SK-N-SH treated with all-trans-retinoic acid at 6 μM for 48 hours (cell line): ENCODE data around the gene ADPRHL1.

Experiments used
- ATAC-seq: fragments of 200-7000 bp; cut with Tn5 transposase; 3 replicates; pipeline ENCODE4 v1.9.1; 2020; ENCODE audit warnings: mild to moderate bottlenecking, moderate library complexity
- ARNTL ChIP-seq: fragments of 450-650 bp; formaldehyde crosslinking; IDR thresholded peaks from 2 replicates; pipeline ENCODE4 v1.5.0; 2020; ENCODE audit warnings: low read depth, mild to moderate bottlenecking, moderate library complexity, borderline replicate concordance
- BACH2 ChIP-seq: fragments of 250-450 bp; sonication (Bioruptor Pico); IDR thresholded peaks from 2 replicates; pipeline ENCODE4 v1.9.0; 2021; ENCODE audit warnings: mild to moderate bottlenecking, borderline replicate concordance
- CREB5 ChIP-seq: fragments of 250-450 bp; sonication (Bioruptor Pico); IDR thresholded peaks from 2 replicates; pipeline ENCODE4 v1.5.1; 2020; ENCODE audit warnings: low read depth, mild to moderate bottlenecking, moderate library complexity
- CSRNP3 ChIP-seq: fragments of 250-450 bp; sonication (Bioruptor Pico); IDR thresholded peaks from 2 replicates; pipeline ENCODE4 v1.5.1; 2021; ENCODE audit warnings: mild to moderate bottlenecking, moderate library complexity
- ESRRG ChIP-seq: fragments of 250-450 bp; sonication (Bioruptor Pico); IDR thresholded peaks from 2 replicates; pipeline ENCODE4 v1.6.1; 2021; ENCODE audit warnings: mild to moderate bottlenecking
- GLIS3 ChIP-seq: fragments of 250-450 bp; sonication (Bioruptor Pico); IDR thresholded peaks from 2 replicates; pipeline ENCODE4 v1.5.0; 2020; ENCODE audit warnings: mild to moderate bottlenecking, moderate library complexity
- OSR1 ChIP-seq: fragments of 250-450 bp; sonication (Bioruptor Pico); IDR thresholded peaks from 2 replicates; pipeline ENCODE4 v1.8.0; 2022; ENCODE audit warnings: moderate library complexity, mild to moderate bottlenecking, inconsistent platforms
- PATZ1 ChIP-seq: fragments of 250-450 bp; sonication (Bioruptor Pico); IDR thresholded peaks from 2 replicates; pipeline ENCODE4 v1.8.0; 2020; ENCODE audit warnings: mild to moderate bottlenecking, moderate library complexity, borderline replicate concordance
- POU6F1 ChIP-seq: fragments of 250-450 bp; sonication (Bioruptor Pico); IDR thresholded peaks from 2 replicates; pipeline ENCODE4 v1.8.0; 2021; ENCODE audit warnings: low read depth, mild to moderate bottlenecking, moderate library complexity, borderline replicate concordance
- PPARA ChIP-seq: fragments of 250-450 bp; sonication (Bioruptor Pico); IDR thresholded peaks from 2 replicates; pipeline ENCODE4 v1.5.0; 2020; ENCODE audit warnings: mild to moderate bottlenecking, borderline replicate concordance
- RARB ChIP-seq: fragments of 250-450 bp; sonication (Bioruptor Pico); IDR thresholded peaks from 2 replicates; pipeline ENCODE4 v1.8.0; 2021; ENCODE audit warnings: mild to moderate bottlenecking, moderate library complexity
- SNAI2 ChIP-seq: fragments of 250-450 bp; sonication (Bioruptor Pico); IDR thresholded peaks from 2 replicates; pipeline ENCODE4 v1.5.0; 2020; ENCODE audit warnings: mild to moderate bottlenecking, moderate library complexity
- TCF4 ChIP-seq: fragments of 250-450 bp; sonication (Bioruptor Pico); IDR thresholded peaks from 2 replicates; pipeline ENCODE4 v1.8.0; 2021; ENCODE audit warnings: mild to moderate bottlenecking, moderate library complexity, borderline replicate concordance
- TOX ChIP-seq: fragments of 250-450 bp; sonication (Bioruptor Pico); IDR thresholded peaks from 2 replicates; pipeline ENCODE4 v1.8.0; 2021; ENCODE audit warnings: mild to moderate bottlenecking, moderate library complexity, borderline replicate concordance
- TSHZ2 ChIP-seq: fragments of 250-450 bp; sonication (Bioruptor Pico); IDR thresholded peaks from 2 replicates; pipeline ENCODE4 v1.5.0; 2020; ENCODE audit warnings: mild to moderate bottlenecking, moderate library complexity
- ZC3H10 ChIP-seq: fragments of 250-450 bp; sonication (Bioruptor Pico); IDR thresholded peaks from 2 replicates; pipeline ENCODE4 v1.5.1; 2021; ENCODE audit warnings: mild to moderate bottlenecking, moderate library complexity
- ZFP3 ChIP-seq: fragments of 250-450 bp; sonication (Bioruptor Pico); IDR thresholded peaks from 2 replicates; pipeline ENCODE4 v1.5.0; 2020; ENCODE audit warnings: mild to moderate bottlenecking, moderate library complexity
- ZFP30 ChIP-seq: fragments of 450-650 bp; formaldehyde crosslinking; IDR thresholded peaks from 2 replicates; pipeline ENCODE4 v1.5.0; 2022; ENCODE audit warnings: mild to moderate bottlenecking, moderate library complexity
- ZNF70 ChIP-seq: fragments of 450-650 bp; formaldehyde crosslinking; IDR thresholded peaks from 2 replicates; pipeline ENCODE4 v1.5.0; 2020; ENCODE audit warnings: mild to moderate bottlenecking, moderate library complexity
- ZNF8 ChIP-seq: fragments of 450-650 bp; formaldehyde crosslinking; IDR thresholded peaks from 2 replicates; pipeline ENCODE4 v1.5.0; 2020; ENCODE audit warnings: mild to moderate bottlenecking, moderate library complexity

ADPRHL1 gene

GRCh38 chr13:113454936-113455335 is 1.6 kb upstream of the ADPRHL1 start:
- TF ChIP-seq CREB5 (CRISPR knock-in tag) (no peak), PPARA (CRISPR knock-in tag) (no peak), OSR1 (CRISPR knock-in tag) (no peak), CSRNP3 (CRISPR knock-in tag) (no peak), ARNTL (CRISPR knock-in tag) (no peak), TSHZ2 (CRISPR knock-in tag) (no peak), TOX (CRISPR knock-in tag) (no peak), ESRRG (CRISPR knock-in tag) (no peak), TCF4 (CRISPR knock-in tag) (no peak)
- TF ChIP-seq, all 23 proteins: peak for 0
- no peak for ATAC-seq

- TF ChIP-seq POU6F1 (no peak), ZFP30 (CRISPR knock-in tag) (no peak), BACH2 (no peak), ZNF8 (no peak), PATZ1 (CRISPR knock-in tag) (no peak), ZNF70 (CRISPR knock-in tag) (no peak), OSR1 (CRISPR knock-in tag) (no peak), ZC3H10 (CRISPR knock-in tag) (no peak), SNAI2 (no peak), TSHZ2 (CRISPR knock-in tag) (no peak), ARNTL (CRISPR knock-in tag) (no peak), RARB (CRISPR knock-in tag) (no peak), CSRNP3 (CRISPR knock-in tag) (no peak), PPARA (CRISPR knock-in tag) (no peak), GLIS3 (CRISPR knock-in tag) (no peak), ZFP3 (CRISPR knock-in tag) (no peak)
- ATAC-seq = no peak
Measured at GRCh38 chr13:113452466-113452865, 822 bp downstream of the ADPRHL1 start.
